GM23338 (cell line): Measurements from ENCODE around the gene MCTP2.

Experiments used
- CREB1 ChIP-seq: fragments of 250-450 bp; sonication (Bioruptor Pico); IDR thresholded peaks from 2 replicates; pipeline ENCODE4 v1.5.0; 2020; ENCODE audit warnings: low read depth, mild to moderate bottlenecking, moderate library complexity
- EZH2 ChIP-seq: fragments of 200-600 bp; sonication (generic); IDR thresholded peaks from one replicate; pipeline ENCODE4 v1.8.0; 2017; ENCODE audit warnings: antibody characterized with exemption, mild to moderate bottlenecking, low read depth; ENCODE audit not compliant: unreplicated experiment
- EZH2phosphoT487 ChIP-seq: fragments of 200-600 bp; sonication (generic); IDR thresholded peaks from one replicate; pipeline ENCODE4 v1.8.1; 2018; ENCODE audit warnings: antibody characterized with exemption; ENCODE audit not compliant: unreplicated experiment
- JUNB ChIP-seq: IDR thresholded peaks from one replicate; pipeline ENCODE4 v1.6.1; 2016; ENCODE audit warnings: antibody characterized with exemption; ENCODE audit not compliant: unreplicated experiment
- NANOG ChIP-seq: IDR thresholded peaks from 2 replicates; pipeline ENCODE4 v1.6.1; 2016; ENCODE audit warnings: antibody characterized with exemption, borderline replicate concordance
- POLR2AphosphoS5 ChIP-seq: IDR thresholded peaks from 2 replicates; pipeline ENCODE4 v1.6.1; 2016; ENCODE audit warnings: antibody characterized with exemption, low read depth
- TF ChIP-seq, protein P1 (sequence below): IDR thresholded peaks from one replicate; pipeline ENCODE4 v1.6.1; 2018; ENCODE audit warnings: antibody characterized with exemption; ENCODE audit not compliant: unreplicated experiment
- TF ChIP-seq, protein P2 (sequence below), 2 experiments: fragments of 200-600 bp in 1 of 2; sonication (generic) in 1 of 2; conservative IDR thresholded peaks; 2 replicates each; pipeline versions ENCODE4 v1.5.1 to v1.6.1; 2016 to 2017; ENCODE audit warnings: antibody characterized with exemption in 2 of 2, low read depth in 2 of 2, mild to moderate bottlenecking in 2 of 2, moderate library complexity in 1 of 2

DNA sequence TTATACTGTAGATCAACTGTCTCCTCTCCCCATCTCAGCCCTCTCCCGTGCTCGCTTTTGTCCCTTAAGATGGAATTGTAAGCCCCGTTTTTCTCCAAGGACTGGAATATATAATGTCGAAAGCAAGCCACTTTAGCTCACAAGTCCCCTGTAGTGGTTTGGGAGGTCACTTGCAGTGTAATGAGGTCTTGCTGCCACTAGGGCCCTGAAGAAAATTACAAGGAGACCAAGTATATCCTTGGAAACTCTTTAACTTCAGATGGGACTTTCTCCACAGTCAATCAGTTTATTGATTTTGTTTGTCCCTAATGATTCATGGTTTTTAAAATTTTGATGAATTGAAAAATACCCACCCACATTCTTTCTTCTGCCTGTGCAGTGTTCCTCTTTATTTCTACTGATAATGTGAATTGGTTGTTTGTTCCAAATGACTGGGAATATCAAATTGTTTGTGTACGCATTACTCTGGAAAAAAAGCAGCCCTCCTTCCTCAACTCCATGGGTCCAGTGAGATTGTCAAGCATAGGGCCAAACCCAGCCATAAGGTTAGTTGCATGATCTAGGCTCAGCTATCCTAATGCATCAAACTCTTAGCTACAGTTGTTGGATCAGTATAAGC lies 294.8 kb downstream of the MCTP2 start:
- no peak for TF ChIP-seq EZH2
- no peak for TF ChIP-seq EZH2phosphoT487
- TF ChIP-seq, protein P1, sequence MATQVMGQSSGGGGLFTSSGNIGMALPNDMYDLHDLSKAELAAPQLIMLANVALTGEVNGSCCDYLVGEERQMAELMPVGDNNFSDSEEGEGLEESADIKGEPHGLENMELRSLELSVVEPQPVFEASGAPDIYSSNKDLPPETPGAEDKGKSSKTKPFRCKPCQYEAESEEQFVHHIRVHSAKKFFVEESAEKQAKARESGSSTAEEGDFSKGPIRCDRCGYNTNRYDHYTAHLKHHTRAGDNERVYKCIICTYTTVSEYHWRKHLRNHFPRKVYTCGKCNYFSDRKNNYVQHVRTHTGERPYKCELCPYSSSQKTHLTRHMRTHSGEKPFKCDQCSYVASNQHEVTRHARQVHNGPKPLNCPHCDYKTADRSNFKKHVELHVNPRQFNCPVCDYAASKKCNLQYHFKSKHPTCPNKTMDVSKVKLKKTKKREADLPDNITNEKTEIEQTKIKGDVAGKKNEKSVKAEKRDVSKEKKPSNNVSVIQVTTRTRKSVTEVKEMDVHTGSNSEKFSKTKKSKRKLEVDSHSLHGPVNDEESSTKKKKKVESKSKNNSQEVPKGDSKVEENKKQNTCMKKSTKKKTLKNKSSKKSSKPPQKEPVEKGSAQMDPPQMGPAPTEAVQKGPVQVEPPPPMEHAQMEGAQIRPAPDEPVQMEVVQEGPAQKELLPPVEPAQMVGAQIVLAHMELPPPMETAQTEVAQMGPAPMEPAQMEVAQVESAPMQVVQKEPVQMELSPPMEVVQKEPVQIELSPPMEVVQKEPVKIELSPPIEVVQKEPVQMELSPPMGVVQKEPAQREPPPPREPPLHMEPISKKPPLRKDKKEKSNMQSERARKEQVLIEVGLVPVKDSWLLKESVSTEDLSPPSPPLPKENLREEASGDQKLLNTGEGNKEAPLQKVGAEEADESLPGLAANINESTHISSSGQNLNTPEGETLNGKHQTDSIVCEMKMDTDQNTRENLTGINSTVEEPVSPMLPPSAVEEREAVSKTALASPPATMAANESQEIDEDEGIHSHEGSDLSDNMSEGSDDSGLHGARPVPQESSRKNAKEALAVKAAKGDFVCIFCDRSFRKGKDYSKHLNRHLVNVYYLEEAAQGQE = no peak
- TF ChIP-seq, protein P2, sequence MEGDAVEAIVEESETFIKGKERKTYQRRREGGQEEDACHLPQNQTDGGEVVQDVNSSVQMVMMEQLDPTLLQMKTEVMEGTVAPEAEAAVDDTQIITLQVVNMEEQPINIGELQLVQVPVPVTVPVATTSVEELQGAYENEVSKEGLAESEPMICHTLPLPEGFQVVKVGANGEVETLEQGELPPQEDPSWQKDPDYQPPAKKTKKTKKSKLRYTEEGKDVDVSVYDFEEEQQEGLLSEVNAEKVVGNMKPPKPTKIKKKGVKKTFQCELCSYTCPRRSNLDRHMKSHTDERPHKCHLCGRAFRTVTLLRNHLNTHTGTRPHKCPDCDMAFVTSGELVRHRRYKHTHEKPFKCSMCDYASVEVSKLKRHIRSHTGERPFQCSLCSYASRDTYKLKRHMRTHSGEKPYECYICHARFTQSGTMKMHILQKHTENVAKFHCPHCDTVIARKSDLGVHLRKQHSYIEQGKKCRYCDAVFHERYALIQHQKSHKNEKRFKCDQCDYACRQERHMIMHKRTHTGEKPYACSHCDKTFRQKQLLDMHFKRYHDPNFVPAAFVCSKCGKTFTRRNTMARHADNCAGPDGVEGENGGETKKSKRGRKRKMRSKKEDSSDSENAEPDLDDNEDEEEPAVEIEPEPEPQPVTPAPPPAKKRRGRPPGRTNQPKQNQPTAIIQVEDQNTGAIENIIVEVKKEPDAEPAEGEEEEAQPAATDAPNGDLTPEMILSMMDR (conservative IDR thresholded peaks at IDR 0.05; ENCODE audit: low read depth in 2 of 2) = peak; percentile 52 to 63
- TF ChIP-seq POLR2AphosphoS5 = no peak
- TF ChIP-seq NANOG = no peak
- no peak for TF ChIP-seq JUNB
- no peak for TF ChIP-seq CREB1 (CRISPR knock-in tag)
